AG09309 (cell line): ENCODE measurements around the gene LFNG.
A peak's percentile ranks its signal among the peaks of the same experiment; 100 is the strongest.
"Not testable (repeated sequence)": the region's sequence is repeated elsewhere in the genome, so short reads cannot be mapped to it uniquely, and the experiment has no call there.

Source experiments
- DNase-seq: peaks from one replicate; pipeline ENCODE4 v3.0.0-alpha.2; 2010; ENCODE audit warnings: low read depth
- H3K4me3 ChIP-seq: 2 replicates; pipeline ENCODE4 v1.5.1; 2011; ENCODE audit warnings: mild to moderate bottlenecking, low read depth, low read length, moderate library complexity; ENCODE audit not compliant: control insufficient read depth
- CTCF ChIP-seq: IDR thresholded peaks from 2 replicates; pipeline ENCODE4 v1.5.1; 2011; ENCODE audit warnings: mild to moderate bottlenecking, low read depth, low read length, inconsistent platforms; ENCODE audit not compliant: insufficient read depth, control insufficient read depth; ENCODE audit errors: missing control alignments

The LFNG gene

GRCh38 chr7:2553831-2554581 is 34.4 kb downstream of the LFNG start:
- DNase-seq: no peak
- no peak for TF ChIP-seq CTCF
- peak overlapping the region; percentile 48 for H3K4me3 ChIP-seq

- TF ChIP-seq CTCF: no peak
- DNase-seq: no peak
- peak overlapping the region; percentile 48 for H3K4me3 ChIP-seq
These were observed 35.1 kb downstream of the LFNG start for GRCh38 chr7:2554661-2555111.

GRCh38 chr7:2555121-2556052 is 35.8 kb downstream of the LFNG start, which contains the start of gene BRAT1:
BRAT1 (minus strand) TSS chr7:2555524; CDS start chr7:2554431, 1,093 bp downstream.
- H3K4me3 ChIP-seq: peak within 1 kb of the TSS; percentile 48
- peak; percentile 54 for TF ChIP-seq CTCF
- DNase-seq: peak; percentile 55

- TF ChIP-seq CTCF: no peak
- DNase-seq: peak; percentile 39
- H3K4me3 ChIP-seq: peak within 1 kb of the TSS; percentile 84
These were observed 39.2 kb downstream of the LFNG start, which contains the start of gene IQCE for GRCh38 chr7:2558629-2559282. IQCE (plus strand) TSS chr7:2558979; CDS start chr7:2559182, 203 bp downstream.

GRCh38 chr7:2559283-2559950 is 39.8 kb downstream of the LFNG start:
- no peak for TF ChIP-seq CTCF
- no peak for DNase-seq
- peak overlapping the region; percentile 84 for H3K4me3 ChIP-seq

- not testable (repeated sequence) for H3K4me3 ChIP-seq, DNase-seq
These were observed 44.4 kb downstream of the LFNG start for GRCh38 chr7:2563955-2564354.
